ENCODE measurements around the gene ZBTB20. TPM values are rescaled to one million over a fixed set of nuclear protein-coding genes. Genes with fewer than 3 reads are reported as not detected.

Gene ZBTB20
- total and polyA plus RNA-seq, 2 of the 4 experiments (the other 2 are of a cell fraction): 0.75 to 14.7 TPM

DNA sequence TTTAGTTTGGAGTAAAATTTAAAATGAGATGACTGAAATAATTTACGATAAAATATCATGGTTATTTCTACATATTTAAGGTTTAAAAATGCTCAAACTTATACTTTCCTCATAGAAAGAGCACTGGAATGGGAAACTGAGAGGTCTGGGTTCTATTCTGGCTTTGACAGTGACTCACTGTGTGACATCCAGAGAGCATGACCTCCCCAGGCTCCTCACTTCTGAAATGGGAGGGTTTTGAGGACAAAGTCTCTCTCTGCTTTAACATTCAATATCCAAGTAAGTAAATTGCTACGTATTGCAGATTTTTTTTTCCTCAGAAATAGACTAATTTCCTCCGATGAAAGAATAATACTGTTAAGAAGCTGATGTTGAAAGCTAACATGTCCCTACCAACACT lies 618.6 kb downstream of the ZBTB20 start:
- CTCF ChIA-PET: interaction anchor here (0.6 to 0.8 kb wide), 2 partner anchors 564 to 716 kb away, joined by 3 to 4 read pairs; no protein-coding TSS in a partner anchor

More for the DNA sequence above, 618.6 kb downstream of the ZBTB20 start:
- Histone ChIP-seq H2BK15ac (ENCODE audit: low read depth, low read length) (no peak overlapping the region), H2BK5ac (ENCODE audit: low read depth, low read length, poor library complexity, severe bottlenecking) (no peak overlapping the region), H3K4ac (ENCODE audit: low read depth, low read length) (no peak overlapping the region), H2AK9ac (replicated peaks; ENCODE audit: low read depth, low read length, poor library complexity) (no peak overlapping the region), H3K27me3 (ENCODE audit: control insufficient read depth, insufficient read depth, low read length) (no peaks in the 10 kb centered on the region), H3K23ac (ENCODE audit: low read depth, low read length) (no peak overlapping the region), H4K8ac (ENCODE audit: low read depth in 2 of 2, low read length in 2 of 2) (no peak overlapping the region), H3K36me3 (ENCODE audit: control insufficient read depth, insufficient read depth, low read length) (no peaks in the 10 kb centered on the region; the same call in 1 of the 2 replicates), H3K9me3 (ENCODE audit: control insufficient read depth, insufficient read depth, low read length) (no peaks in the 10 kb centered on the region; the same call in 1 of the 2 replicates), H2BK20ac (ENCODE audit: low read depth, low read length) (no peak overlapping the region), H3K4me2 (ENCODE audit: low read depth, low read length) (no peak overlapping the region), H3K4me1 (ENCODE audit: control insufficient read depth, insufficient read depth, low read length) (no peaks in the 10 kb centered on the region), H3K79me1 (ENCODE audit: low read depth in 1 of 2, low read length in 2 of 2) (peaks cover 0 to 19% of the 10 kb centered on the region in 2 experiments), H3K9ac (ENCODE audit: low read depth, low read length) (no peak overlapping the region), H3K14ac (replicated peaks; ENCODE audit: low read depth, low read length) (no peak overlapping the region), H4K5ac (ENCODE audit: low read depth, low read length) (no peak overlapping the region), H4K20me1 (ENCODE audit: insufficient read depth, low read length) (no peaks in the 10 kb centered on the region), H2BK120ac (ENCODE audit: low read depth, low read length) (no peak overlapping the region), H3K27ac (ENCODE audit: insufficient read depth, low read length) (no peak overlapping the region), H3K9me1 (ENCODE audit: insufficient read depth, low read length) (no peaks in the 10 kb centered on the region), H3K4me3 (ENCODE audit: insufficient read depth, low read depth, low read length) (no peak overlapping the region), H3K18ac (ENCODE audit: low read depth, low read length) (no peak overlapping the region), H2AK5ac (ENCODE audit: low read depth, low read length) (no peak overlapping the region), H4K91ac (ENCODE audit: insufficient read depth, low read depth, low read length) (no peak overlapping the region), H3K56ac (ENCODE audit: extremely low read depth, insufficient read depth, low read length) (no peak overlapping the region), H2AFZ (replicated peaks; ENCODE audit: low read length, poor library complexity) (no peak overlapping the region)
- ATAC-seq (ENCODE audit: low read depth): no peak
- TF ChIP-seq RFX5 (IDR thresholded peaks at IDR 0.05; ENCODE audit: low read depth, low read length) (no peak), CHD1 (IDR thresholded peaks at IDR 0.05; ENCODE audit: low read depth, low read length) (no peak), SMC3 (IDR thresholded peaks at IDR 0.05; ENCODE audit: low read depth, low read length) (no peak), BHLHE40 (IDR thresholded peaks at IDR 0.05; ENCODE audit: low read depth, low read length) (no peak), RAD21 (IDR thresholded peaks at IDR 0.05; ENCODE audit: low read length) (no peak), MXI1 (IDR thresholded peaks at IDR 0.05; ENCODE audit: borderline replicate concordance, low read depth, low read length) (no peak), MAZ (IDR thresholded peaks at IDR 0.05; ENCODE audit: borderline replicate concordance, low read depth, low read length) (no peak), MAFK (IDR thresholded peaks at IDR 0.05; ENCODE audit: low read depth, low read length) (no peak), NFE2L2 (IDR thresholded peaks at IDR 0.05; ENCODE audit: low read depth, low read length) (no peak), FOS (IDR thresholded peaks at IDR 0.05; ENCODE audit: low read depth, low read length) (no peak), CEBPB (IDR thresholded peaks at IDR 0.05; ENCODE audit: low read depth, low read length) (no peak), POLR2A (IDR thresholded peaks at IDR 0.05; ENCODE audit: low read depth, low read length) (no peak)
- TF ChIP-seq, protein P1, sequence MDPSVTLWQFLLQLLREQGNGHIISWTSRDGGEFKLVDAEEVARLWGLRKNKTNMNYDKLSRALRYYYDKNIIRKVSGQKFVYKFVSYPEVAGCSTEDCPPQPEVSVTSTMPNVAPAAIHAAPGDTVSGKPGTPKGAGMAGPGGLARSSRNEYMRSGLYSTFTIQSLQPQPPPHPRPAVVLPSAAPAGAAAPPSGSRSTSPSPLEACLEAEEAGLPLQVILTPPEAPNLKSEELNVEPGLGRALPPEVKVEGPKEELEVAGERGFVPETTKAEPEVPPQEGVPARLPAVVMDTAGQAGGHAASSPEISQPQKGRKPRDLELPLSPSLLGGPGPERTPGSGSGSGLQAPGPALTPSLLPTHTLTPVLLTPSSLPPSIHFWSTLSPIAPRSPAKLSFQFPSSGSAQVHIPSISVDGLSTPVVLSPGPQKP (IDR thresholded peaks at IDR 0.05; ENCODE audit: borderline replicate concordance, low read depth, low read length): no peak
- TF ChIP-seq, protein P2, sequence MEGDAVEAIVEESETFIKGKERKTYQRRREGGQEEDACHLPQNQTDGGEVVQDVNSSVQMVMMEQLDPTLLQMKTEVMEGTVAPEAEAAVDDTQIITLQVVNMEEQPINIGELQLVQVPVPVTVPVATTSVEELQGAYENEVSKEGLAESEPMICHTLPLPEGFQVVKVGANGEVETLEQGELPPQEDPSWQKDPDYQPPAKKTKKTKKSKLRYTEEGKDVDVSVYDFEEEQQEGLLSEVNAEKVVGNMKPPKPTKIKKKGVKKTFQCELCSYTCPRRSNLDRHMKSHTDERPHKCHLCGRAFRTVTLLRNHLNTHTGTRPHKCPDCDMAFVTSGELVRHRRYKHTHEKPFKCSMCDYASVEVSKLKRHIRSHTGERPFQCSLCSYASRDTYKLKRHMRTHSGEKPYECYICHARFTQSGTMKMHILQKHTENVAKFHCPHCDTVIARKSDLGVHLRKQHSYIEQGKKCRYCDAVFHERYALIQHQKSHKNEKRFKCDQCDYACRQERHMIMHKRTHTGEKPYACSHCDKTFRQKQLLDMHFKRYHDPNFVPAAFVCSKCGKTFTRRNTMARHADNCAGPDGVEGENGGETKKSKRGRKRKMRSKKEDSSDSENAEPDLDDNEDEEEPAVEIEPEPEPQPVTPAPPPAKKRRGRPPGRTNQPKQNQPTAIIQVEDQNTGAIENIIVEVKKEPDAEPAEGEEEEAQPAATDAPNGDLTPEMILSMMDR (conservative IDR thresholded peaks at IDR 0.05; ENCODE audit: low read depth, low read length): no peak
- TF ChIP-seq, protein P3, sequence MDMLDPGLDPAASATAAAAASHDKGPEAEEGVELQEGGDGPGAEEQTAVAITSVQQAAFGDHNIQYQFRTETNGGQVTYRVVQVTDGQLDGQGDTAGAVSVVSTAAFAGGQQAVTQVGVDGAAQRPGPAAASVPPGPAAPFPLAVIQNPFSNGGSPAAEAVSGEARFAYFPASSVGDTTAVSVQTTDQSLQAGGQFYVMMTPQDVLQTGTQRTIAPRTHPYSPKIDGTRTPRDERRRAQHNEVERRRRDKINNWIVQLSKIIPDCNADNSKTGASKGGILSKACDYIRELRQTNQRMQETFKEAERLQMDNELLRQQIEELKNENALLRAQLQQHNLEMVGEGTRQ (IDR thresholded peaks at IDR 0.05; ENCODE audit: low read depth, low read length): no peak
- dilution Hi-C loops (cut with HindIII; ENCODE audit: low sequenced_read_pairs, unreplicated experiment): no loop called here
- POLR2A ChIA-PET (ENCODE audit: unreplicated experiment): no interaction called here
- intact Hi-C loops (cut with micrococcal nuclease): no loop called here
- in situ Hi-C loops (cut with MboI; ENCODE audit: low sequenced_read_pairs): no loop called here
- DNase-seq: no peak
- no CpG with 5 or more reads among the region's 3 CpGs for WGBS, 2 experiments (ENCODE audit: extremely low coverage in 2 of 2, insufficient read length in 1 of 2)
- no TSS peak for BruUV-seq (replicated peaks)

All from IMR-90 (cell line).